OCI-M2 (cell line): ENCODE results near the gene SPDEF.

Experiments used
- DNase-seq: peaks from one replicate; lab custom pipeline; 2025; ENCODE audit not compliant: unreplicated experiment; lab: John Stamatoyannopoulos, UW

The SPDEF gene

DNA sequence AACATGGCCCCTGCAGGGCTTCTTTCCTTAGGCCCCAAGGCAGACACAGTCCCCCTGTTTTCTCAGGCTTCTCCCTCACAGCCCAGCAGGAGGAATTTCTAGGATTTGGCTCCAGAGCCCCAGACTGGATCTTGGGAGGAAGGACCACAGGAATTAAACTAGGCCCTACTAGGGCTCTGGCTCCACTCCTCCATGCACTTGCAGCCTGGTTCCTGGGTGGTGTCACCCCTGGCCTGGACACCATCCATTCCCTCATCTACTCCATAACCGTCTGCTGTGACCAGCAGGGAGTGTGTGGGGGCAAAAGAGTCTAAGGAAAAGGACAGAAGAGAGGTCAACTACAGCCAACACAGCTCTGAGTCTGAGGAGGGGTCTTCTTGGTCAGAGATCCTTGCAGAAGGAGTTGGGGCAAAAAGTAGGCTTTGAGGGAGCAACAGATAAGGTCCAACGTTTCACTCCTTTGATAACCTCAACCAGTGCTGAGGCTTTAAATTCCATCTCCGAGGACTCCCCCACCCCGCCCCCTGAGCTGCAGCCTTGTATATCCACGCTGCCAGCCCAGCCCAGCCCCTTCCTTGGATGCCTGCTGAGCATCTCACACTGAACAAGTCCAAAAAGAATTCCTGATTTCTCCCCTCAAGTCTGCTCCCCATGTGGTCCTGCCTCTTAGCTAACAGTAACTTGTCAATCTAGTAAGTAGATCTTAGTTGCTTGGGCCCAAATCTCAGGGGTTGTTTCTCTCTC, 27.9 kb upstream of the SPDEF start:
- DNase-seq: no peak

DNA sequence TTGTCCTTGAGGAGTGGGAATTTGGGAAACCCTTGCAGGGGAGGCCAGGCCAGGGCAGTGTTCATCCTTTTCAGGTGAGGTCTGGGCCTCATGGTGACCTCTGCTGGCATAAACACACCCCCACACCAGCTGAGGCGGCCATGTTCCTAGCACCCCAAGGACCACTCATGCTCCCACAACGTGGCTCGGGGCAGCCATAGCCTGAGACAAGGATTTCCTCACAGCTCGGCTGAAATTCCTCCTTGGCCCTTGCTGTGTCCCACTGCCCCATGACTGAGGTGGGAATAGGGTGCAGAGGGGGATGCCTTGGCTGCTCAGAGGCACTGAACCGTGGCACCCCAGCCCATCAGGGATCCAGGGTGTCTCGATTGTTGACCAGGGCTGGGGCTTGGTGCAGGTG, 27.3 kb upstream of the SPDEF start:
- DNase-seq: no peak

DNA sequence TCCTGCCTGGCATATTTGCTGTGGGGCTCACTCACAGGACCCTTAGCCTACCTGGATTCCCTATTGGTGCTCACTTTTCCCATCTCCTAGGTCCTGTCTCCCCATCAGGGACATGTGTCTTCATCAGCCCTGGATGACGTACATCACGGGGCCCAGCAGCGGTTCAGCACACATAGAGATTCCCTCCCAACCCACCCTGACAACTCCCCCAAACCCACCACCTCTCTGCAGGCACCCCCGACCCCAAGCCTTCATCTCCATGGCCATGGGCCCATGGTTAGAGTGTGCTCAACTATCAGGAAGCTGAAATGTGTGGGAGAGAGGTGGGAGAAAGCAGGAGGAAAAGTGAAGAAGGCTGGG, 25.4 kb upstream of the SPDEF start:
- DNase-seq: no peak

DNA sequence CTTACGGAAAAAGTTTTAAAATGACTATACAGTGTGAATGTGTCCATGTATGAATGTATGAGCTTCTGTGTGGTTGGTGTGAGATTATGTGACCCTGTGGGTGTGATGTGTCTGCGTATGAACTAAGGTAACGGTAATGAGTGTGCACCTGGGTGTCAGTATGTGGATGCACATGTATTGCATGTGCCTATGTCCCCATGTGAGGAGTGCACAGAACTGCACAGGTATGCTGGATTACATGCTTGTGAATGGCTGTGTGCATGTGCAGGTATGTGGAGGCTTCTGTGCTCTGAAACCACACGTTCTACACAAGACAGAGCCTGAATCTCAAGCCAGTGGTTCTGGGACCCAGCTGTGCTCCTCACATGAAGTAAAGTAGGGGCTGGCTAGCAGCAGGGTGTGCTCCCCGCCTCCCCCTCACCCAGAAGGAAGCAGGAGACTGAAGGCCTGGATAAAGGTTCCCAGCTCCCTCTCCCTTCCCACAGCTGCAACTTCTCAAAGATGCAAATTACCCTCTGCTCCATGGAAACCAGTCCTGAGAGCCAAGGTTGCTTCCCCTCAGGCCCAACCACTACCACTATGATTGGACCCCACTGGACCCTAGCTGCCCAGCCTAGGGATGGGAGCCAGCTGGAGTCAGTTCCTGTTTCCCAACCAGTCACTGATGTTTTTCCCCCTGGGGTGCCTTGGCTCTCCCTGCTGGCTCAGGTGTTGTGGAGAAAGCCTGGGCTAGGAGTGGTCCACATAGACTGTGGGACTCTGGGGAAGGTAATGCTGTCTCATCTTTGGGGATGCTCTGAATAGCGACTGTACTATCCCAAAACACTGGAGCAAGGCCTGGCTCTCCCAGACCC, 24.8 kb upstream of the SPDEF start:
- DNase-seq: no peak

DNA sequence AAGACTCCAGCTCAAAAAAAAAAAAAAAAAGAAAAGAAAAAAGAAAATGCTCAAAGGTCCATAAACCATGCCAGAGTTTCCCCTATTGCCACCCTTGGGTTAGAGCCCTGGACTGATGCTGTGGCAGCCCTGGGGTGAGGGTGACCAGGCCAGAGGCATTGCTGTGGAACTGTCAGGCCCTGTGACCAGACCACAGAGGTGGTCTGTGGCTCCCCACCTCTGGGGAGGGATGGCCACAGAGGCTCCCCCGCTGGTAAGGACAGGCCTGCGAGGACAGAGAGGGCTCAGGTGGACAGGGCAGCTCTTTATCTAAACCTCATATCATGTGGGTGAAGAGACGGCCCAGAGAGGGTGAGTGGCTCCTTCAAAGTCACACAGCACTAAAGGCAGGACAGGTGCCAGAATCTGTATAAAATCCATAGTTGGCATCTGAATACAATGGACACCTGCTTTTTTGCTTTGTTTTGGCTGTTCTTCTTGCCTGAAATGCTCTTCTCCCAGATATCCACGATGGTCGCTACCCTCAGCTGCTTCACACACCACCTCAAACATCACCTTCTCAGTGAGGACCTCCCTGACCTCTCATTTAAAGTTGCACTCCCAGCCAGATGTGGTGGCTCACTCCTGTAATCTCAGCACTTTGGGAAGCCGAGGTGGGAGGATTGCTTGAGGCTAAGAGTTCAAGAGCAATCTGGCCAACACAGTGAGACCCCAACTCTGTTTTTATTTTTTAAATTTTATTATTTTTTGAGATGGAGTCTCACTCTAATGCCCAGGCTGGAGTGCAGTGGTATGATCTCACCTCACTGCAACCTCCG, 22.5 kb upstream of the SPDEF start:
- no peak for DNase-seq

DNA sequence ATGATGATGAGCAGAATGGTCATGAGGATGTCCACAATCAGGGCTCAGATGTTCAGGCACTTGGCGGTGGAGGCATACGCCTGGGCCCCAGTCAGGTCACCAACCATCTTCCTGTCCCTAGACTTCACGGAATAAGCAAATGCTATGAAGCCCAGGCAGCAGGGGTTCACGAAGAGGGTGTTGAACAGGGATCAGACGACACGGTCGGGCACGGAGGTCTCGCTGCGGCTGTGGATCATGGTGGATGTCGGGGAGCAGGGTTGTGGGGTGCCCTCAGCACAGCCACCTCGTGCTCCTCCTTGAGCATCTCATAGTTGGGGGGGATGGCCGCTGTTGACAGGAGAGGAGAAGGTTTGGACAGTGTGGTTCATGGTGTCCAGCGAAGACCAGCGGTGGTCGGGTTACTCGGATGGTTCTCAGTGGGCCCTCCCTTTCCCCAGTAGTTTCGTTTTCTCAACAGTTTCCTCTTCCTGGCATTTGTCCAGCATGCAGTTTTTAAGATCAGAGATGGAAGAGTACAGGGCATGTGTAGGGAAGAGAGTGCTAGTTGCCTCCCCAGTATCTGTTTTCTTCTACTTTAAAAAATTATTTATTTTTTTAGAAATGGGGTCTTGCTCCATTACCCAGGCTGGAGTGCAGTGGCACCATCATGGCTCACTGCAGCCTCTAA, 20.3 kb upstream of the SPDEF start:
- no peak for DNase-seq

DNA sequence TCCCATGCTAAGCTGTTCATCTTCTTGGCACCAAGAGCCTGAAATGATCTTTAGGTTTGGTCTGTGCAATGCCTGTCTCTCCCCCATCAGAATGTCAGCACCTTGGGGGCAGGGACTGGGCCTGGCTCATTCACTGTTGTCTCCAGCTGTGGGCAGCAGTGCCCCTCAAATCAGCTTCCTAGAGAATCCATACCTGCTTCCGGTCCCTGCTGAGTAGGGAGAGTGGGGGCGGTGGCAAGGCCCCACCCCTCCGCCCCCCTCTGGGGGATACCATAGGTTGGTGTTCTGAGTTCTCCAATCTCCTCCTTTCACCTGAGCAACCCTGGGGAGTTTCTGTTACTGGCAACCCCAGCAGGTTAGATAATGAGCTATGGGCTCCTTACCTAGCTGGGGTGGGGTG, 19.2 kb upstream of the SPDEF start:
- DNase-seq: no peak

DNA sequence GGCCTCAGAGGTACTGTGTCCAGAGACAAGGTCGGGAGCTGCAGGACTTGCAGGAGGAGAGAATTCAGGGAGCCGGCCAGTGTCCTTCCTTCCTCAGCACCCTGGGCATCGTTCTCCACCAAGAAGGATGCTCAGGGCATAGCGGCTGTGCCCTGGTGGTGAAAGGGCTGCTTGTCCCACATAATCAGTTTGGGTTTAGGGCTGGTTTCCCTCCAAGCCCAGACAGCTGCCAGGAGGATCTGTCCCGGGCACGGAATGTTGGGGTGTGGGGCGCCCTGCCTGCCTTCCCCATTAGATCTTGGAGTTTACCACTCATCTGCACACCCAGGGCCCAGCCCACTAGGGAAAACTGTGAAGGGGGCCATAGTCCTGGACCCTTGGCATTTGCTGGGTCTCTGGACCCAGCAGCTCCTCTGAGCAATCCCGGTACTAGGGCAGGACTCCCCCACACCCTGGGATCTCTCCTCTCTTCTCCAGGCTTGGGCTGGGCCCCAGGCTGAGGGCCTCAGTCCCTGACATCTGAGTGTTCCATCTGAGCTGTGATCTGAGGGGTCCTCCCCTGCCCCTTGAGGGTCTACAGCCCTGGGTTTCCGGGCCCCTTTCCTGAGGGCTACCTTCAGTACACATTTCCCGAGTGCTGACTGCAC, 18.6 kb upstream of the SPDEF start:
- no peak for DNase-seq

DNA sequence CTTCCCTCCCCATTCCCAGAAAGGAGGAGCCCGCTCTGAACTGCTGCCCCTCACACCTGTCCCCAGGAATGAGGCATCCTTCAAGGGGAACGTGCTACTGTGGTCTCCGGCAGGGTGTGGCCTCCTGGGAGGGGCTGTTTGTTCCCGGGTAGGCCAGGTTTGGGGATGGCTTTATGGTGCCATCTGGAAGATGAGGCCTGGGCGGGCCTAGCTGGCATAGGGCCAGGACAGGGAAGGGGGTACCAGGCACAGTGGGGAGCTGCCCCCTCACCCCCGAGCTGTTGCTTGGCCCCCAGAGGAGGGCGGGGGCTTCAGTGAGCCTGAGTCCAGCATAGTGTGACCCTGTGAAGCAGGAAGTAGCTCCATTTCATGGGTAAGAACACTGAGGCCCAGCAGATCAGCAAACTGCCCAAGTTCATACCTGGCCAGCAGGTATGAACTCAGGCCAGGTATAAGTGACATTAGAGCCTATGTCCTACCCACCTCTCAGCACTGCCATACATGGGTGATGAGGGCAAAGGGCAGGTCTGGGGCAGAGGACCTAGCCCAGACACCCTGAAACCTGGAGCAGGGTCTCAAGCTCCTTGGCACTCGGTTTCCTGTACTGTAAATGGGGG, 17.5 kb upstream of the SPDEF start:
- DNase-seq: no peak

DNA sequence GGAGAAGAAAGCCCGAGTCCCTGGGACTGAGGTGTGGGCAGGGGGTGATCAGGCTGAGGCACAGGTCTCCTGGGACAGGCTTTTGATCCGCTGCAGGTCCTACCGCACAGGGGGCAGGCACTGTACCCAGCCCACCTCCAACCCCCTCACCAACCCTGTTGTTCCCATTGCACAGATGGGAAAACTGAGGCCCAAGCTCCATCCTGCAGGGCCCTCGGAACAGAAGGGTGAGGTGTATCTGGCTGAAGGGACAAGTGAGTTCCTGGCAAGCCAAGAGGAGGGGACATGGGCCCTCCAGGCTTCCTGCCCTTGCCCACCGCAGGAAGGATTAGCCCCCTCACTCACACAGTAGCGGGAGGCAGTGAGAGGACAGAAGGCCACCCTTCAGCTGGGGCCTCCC, 16.5 kb upstream of the SPDEF start:
- no peak for DNase-seq

DNA sequence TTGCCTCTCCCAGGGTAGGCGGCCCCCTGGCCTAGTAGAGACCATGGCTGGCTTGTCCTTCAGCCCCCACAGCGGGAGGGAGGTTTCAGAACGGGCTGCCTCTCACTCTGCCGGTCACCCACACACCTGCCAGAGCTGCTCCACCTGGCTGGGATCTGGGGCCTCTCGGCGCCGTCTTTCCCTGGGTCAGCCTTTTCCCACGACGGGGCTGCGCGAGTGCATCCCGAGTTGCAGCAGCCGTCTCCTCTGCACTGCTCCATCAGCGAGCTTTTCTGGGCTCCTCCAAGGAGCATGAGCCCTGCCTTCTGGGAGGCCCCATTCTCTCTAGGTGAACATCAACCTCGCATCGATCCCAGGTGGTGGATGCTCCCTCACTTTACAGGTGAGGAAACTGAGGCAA, 15.9 kb upstream of the SPDEF start:
- no peak for DNase-seq

DNA sequence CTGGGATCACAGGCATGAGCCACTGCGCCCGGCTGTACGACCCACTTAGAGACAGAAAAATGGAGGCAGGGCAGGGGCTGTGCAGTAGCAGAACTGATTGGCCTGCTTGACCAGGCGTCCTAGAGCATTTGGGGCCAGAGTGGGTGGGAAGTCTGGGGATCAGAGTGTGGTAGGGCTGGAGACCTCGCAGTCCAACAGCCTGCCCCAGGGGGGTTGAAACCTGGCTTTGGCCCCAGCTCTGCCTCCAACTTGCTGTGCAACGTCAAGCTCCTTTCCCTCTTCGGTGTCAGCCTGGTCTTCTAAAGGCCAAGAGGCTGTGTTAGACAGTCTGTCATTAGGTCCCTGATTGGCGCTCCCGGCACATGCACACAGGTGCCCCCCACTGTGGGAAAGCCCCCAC, 15.3 kb upstream of the SPDEF start:
- DNase-seq: no peak

DNA sequence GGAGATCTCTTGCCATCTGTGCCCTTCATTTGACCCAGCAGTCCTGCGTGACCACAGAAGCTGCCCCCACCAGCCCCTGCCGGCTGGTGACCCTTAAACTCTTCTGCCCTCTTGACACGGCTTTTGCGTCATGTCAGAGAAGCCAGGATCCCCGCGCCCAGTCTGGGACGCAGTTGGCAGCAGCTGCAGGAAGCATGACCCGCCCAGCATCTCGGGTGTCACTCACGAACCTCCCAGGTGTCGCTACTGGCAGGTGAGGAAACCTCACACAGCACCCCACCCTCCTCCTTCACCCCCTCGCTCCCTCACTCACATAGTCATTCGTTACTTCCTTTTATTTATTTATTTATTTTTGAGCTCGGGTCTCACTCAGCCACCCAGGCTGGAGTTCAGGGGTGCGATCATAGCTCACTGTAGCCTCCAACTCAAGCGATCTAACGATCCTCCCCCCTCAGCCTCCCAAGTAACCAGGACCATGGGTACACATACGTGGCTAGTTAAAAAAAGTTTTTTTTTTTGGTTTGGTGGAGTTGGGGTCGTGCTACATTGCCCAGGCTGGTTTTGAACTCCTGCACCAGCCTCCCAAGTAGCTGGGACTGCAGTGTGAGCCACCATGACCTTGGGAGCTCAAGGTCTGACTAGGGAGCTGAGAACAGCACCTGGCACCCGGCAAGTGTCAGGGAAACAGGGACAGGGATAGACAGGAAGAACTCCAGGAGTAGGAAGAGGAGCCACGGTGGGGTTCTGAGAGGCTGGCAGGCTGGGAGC, 14.1 kb upstream of the SPDEF start:
- DNase-seq: no peak

DNA sequence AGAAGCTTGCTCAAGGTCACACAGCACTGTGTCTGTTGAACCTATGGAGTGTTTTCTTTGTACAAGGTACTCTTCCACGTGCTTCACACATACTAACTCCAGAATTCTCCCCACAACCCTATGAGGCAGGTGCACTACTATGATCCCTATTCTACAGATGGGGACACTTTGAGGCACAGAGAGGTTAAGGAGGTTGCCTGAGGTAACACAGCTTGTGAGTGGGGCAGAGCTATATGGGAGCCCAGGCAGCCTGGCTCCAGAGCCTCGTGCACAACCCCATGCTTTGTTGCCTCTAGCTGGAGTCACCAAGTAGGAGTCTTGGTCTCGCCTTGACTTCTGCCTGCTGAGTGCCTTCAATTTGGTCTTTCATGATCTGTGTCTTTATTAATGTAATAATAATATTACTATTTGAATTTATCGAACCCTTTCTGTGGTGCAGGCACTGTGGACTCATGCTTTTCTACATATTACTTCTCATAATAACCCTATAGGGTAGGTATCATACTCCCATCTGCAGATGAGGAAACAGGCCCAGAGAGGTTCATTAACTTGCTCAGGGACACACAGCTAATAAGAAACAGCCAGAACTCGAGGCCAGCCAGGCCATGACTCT, 13.3 kb upstream of the SPDEF start:
- DNase-seq: no peak

DNA sequence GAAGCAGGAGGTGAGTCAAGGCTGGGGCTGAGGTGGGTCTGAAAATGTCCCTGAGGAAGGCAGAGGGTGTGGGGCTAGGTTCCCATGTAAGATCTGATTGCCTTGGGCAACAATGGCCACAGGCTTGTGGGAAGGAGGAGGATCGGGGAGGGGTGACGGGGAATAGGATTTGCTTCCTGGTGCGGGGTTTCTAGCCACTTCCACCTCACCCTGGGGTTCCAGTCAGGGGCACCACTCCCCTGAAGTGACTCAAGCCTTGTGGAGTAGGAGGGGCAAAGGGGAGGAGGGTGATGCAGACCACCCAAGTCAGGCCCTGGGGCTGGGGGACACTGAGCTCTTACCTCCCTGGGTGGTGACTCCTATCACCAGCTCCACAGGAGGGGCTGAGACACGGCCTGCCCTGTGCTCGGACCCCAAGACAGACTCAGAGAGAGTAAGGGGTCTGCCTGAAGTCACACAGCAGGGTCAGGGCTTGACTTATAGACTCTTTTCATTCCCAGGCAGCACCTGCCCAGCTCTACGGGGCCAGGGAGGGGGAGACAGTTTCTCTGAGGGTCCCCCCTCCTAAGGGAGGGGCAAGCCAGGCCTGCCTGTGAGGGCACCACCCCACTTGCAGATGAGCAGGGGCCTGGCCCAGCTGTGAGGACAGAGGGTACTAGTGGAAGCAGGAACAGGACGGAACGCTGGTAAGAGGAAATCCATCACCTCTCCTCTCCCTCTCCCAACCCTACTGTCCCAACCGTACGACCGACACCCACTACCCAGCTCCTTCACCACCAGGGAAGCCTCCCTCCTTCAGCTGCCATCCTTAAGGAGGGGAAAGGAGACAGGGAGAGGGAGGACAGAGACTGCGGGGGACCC, 12.4 kb upstream of the SPDEF start:
- DNase-seq: no peak

DNA sequence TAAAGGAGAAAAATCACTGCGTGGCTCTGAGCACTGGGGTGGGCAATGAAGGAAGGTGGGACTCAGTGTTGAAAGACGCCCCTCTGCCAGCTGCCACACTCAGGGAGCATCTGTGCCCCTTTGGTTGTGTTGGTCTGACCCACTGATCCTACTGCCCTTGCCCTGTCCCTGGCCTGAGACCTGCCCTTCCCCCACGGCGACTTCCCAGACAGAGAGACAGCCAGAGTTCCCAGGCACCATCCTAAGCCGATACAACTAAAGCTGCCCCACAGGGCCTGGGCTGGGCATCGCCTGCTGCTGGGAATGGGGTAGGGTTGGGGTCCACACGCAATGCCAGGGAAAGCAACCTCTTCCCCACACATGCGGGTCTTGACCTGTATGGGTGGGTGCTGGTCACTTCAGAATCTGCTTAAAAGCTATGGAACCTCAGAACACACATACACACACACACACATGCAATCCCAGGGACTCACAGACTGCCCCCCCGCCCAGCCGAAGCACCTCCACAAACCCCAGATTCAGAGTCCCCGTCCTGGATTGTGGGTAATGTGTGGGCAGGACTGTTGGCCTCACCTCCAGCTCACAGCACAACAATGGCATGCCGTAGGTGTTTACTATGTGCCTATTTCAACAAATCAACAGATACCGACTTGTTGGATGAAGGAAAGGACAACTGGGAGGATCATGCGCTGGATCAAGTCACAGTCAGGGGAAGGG, 10.9 kb upstream of the SPDEF start:
- no peak for DNase-seq

DNA sequence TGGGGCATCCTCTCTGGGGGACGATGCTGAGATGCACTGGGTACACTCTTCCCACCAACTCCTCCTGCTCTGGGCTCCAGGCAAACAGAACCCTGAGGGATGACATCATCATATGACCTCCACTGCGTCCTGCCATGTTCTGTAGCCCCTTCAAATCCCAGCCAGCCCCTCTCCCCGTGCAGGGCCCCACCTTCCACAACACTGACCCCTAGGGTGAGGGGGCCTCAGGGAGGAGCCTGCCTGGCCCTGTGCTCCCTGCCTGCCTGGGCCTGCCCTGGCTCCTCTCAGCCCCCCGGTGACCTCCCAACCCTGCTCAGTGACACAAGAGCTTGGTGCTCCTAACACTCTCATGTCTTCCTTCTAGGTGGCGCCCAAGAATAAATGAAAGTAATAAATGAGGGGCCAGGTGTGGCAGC, 9.6 kb upstream of the SPDEF start:
- no peak for DNase-seq

DNA sequence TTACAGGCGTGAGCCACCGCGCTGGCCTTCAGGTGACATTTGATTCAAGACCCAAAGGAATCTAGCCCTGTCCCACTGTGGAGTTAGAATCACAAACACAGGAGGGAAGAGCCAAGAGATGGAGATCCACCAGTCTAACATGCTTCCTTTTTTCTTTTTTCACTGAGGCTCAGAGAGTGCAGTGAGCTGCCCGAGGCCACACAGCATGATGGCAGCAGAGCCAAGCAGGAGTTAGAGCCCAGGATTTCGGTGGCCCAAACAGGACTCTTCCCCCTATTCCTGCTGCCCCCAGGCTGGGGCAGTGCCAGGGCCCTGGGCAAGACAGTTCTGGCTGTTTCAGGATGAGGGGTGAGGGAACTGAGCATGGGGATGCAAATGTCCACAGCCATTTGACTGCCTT, 8.1 kb upstream of the SPDEF start:
- DNase-seq: no peak
